NCI-H69 (cell line): ENCODE measurements around the gene PTPRA.
"Not testable (repeated sequence)": the region's sequence is repeated elsewhere in the genome, so short reads cannot be mapped to it uniquely, and the experiment has no call there.

Source experiments
- DNase-seq: peaks from one replicate; lab custom pipeline; 2025; lab: John Stamatoyannopoulos, UW

Gene PTPRA

DNA sequence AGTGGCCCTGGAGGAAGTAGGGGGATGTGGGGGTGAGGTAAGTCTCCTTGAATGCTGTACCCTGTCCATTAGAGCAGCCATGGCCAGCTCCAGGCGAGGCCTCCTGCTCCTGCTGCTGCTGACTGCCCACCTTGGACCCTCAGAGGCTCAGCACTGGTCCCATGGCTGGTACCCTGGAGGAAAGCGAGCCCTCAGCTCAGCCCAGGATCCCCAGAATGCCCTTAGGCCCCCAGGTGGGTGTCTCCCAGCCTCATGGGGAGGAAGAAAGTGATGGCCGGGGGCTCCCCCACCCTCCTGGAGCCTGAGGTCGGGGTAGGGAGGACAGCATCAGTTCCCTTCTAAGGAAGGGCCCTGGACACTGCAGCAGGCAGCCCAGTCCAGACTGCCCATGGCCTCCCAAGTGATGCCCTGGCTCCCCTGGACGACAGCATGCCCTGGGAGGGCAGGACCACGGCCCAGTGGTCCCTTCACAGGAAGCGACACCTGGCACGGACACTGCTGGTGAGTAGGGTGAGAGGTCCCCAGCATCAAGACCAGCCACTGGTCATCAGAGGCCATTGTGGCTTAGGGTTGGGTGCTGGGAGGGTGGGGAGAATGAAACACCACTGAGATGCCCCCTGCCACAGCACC is 171.2 kb downstream of the PTPRA start:
- no peak for DNase-seq

GRCh38 chr20:3045042-3045815 is 171.9 kb downstream of the PTPRA start:
- DNase-seq = peak; percentile 96

DNA sequence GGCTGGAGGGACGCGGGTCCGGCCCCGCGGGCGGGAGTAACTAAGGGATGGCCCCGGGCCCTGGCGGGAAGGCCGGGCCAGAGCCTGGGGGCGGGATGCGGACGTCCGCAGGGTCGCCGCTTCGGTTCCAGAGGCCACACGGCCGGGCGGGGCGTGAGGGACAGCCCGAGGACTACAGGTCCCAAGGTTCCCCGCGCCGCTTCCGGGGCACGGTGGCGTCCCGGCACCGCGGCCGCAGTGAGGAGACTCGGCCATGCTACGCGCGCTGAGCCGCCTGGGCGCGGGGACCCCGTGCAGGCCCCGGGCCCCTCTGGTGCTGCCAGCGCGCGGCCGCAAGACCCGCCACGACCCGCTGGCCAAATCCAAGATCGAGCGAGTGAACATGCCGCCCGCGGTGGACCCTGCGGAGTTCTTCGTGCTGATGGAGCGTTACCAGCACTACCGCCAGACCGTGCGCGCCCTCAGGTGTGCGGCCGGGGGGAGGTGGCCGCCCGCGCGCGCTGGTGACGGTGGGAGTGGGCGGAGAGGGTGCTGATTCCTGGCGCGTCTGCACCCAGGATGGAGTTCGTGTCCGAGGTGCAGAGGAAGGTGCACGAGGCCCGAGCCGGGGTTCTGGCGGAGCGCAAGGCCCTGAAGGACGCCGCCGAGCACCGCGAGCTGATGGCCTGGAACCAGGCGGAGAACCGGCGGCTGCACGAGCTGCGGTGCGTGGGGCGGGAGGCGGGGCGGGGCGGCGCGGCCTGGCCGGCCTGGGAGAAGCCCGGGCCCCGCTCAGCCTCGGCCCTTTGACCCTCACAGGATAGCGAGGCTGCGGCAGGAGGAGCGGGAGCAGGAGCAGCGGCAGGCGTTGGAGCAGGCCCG is 172.8 kb downstream of the PTPRA start, which contains the start of gene MRPS26:
Gene MRPS26 (plus strand): TSS at position 237 of the 861 bp plus-strand sequence. CDS start 17 bp downstream, at position 254.
- DNase-seq = peak; percentile 96

DNA sequence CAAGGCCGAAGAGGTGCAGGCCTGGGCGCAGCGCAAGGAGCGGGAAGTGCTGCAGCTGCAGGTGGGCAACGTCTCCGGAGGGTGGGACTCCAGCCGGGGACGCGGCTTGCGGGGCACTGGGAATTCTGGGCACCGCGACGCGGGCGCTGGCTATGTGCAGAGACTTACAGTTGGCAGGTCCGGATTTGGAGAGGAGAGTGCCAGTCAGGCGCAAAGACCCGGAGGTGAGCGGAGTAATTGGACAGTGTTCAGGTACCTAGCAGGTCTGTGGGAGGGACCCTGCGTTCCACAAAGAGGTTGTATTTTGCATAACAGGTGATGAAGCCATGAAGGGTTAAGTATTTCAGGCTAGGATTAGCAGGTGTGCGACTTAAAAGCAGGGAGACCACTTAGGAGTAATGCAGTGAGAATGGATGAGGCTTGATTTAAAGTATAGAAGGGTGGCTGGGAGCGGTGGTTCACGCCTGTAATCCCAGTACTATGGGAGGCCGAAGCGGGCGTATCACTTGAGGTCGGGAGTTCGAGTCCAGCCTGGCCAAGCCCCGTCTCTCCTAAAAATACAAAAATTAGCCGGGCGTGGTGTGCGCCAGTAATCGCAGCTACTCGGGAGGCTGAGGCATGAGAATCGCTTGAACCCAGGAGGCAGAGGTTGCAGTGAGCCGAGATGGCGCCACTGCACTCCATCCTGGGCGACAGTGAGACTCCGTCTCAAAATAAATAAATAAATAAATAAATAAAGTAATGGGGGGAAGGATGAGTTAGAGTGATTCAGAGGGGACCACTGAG is 173.6 kb downstream of the PTPRA start:
- peak; percentile 62 for DNase-seq

DNA sequence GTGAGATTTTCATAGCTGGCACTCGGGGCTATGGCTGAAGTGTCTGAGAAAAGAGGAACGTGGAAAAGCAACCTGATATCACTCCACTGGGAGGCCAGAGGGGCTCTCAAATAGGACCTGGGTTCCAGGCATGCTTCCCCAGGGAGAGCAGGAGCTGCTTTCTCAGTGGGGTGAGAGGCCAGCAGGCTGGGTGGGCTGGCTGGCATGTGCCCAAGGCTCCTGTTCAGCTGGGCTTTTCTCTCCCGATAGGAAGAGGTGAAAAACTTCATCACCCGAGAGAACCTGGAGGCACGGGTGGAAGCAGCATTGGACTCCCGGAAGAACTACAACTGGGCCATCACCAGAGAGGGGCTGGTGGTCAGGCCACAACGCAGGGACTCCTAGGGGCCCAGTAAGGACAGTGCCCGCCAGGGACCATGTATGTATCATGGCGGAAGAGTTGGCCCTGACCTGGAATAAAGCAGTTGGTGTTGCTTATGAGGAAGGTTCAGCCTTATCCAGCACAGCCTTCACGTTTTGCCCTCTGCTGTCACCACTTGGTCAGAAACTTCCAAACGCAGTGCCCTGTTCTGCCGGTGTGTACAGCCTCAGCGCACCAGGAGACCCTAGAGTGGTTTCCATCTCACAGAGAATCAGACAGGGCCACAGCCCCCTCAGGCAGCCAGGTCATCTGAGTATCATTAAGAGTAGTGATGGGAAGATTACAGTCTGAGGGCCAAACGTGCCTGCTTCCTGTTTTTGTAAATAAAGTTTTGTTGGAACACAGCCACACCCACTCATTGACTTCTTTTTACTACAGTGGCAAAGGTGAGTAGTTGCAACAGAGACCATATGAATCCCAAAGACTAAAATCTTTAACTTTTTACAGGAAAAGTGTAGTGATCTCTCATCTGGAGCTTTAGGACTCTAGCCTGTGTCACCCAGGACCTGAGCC is 174.5 kb downstream of the PTPRA start:
- no peak for DNase-seq

- no peak for DNase-seq
These were observed 178.2 kb downstream of the PTPRA start for GRCh38 chr20:3051385-3052019.

- DNase-seq = no peak
These were observed 186.2 kb downstream of the PTPRA start for GRCh38 chr20:3059489-3059888.

GRCh38 chr20:3064119-3064518 is 190.8 kb downstream of the PTPRA start:
- not testable (repeated sequence) for DNase-seq

- DNase-seq = no peak
These were observed 194.1 kb downstream of the PTPRA start for GRCh38 chr20:3067139-3068014.

DNA sequence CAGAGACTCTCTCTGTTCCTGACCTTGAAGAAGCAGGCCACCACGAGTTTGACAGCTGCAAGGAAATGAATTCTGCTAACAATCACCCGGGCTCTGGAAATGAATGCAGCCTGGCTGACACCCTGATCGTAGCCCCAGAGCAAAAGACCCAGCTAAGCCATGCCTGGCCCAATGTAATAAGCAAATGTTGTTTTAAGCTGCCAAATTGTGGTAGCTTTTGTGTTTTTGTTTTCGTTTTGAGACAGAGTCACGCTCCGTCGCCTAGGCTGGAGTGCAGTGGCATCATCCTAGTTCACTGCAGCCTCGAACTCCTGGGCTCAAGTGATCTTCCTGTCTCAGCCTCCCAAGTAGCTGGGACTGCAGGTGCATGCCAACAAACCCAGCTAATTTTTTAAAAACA is 194.8 kb downstream of the PTPRA start:
- no peak for DNase-seq

GRCh38 chr20:3068986-3069900 is 196.0 kb downstream of the PTPRA start:
- DNase-seq = peak; percentile 72

GRCh38 chr20:3070725-3071124 is 197.4 kb downstream of the PTPRA start:
- no peak for DNase-seq

DNA sequence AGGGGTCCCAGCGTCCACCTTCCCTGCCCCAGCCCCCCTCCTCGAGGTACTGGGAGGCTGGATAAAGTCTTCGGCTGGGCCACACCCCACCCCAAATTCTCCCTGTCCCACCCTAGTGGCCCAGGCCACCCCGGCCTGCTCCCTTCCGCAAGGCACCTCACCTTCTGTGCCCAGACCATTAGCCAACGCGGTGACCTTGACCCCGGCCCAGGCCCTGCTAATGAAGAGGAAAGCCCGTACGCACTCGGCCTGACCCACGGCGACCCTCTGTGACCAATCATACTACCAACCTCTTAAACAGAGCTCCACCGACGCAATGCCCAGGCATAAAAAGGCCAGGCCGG is 198.0 kb downstream of the PTPRA start:
- no peak for DNase-seq

DNA sequence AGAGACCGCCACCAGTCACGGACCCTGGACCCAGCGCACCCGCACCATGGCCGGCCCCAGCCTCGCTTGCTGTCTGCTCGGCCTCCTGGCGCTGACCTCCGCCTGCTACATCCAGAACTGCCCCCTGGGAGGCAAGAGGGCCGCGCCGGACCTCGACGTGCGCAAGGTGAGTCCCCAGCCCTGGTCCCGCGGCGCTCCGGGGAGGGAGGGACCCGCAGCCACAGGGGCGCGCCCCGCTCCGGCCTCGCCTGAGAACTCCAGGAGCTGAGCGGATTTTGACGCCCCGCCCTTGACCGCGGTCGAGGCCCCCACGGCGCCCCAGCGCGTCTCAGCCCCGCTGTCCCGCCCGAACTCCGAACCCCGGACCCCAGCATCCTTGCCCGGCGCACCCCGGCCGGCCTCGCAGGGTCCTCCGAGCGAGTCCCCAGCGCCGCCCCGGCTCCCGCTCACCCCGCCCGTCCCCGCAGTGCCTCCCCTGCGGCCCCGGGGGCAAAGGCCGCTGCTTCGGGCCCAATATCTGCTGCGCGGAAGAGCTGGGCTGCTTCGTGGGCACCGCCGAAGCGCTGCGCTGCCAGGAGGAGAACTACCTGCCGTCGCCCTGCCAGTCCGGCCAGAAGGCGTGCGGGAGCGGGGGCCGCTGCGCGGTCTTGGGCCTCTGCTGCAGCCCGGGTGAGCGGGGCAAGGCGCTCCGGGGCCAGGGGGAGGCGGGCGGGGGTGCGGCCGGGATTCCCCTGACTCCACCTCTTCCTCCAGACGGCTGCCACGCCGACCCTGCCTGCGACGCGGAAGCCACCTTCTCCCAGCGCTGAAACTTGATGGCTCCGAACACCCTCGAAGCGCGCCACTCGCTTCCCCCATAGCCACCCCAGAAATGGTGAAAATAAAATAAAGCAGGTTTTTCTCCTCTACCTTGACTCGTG is 198.6 kb downstream of the PTPRA start, which contains the start of gene OXT:
Gene OXT (plus strand): TSS at position 11 of the 920 bp plus-strand sequence. CDS start 36 bp downstream, at position 47.
- no peak for DNase-seq

DNA sequence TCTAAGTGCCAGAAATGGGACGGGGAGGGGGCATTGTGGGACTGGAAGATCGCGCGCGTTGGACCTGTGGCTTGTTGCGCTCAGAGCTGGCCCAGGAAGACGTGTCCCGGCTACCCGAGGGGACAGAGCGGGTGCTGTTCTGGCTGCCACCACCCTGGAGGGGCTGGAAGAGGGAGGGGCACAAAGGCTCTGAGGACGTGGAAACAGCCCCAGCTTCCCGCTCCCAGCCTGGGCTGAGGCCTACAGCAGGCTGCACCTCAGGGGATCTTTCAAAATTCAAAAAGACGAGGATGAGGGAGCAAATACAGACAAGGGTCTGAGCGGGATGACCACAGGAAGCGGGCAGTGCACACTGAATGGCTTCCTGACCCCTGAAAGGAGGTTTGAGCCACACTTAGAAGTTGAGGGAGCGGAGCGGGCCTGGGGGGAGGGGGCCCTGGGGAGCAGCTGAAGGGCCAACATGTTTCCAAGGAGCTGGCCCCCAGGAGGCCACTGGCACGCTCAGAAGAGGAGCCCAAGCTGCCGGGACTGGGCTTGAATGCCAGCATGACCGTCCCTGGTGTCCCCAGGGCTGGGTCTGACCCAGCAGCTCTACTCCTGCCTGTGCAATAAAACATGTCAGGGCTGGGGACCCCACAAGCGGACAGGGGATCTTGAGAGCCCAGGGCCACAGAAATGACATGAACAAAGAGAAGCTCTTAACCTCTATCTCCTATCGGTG is 199.4 kb downstream of the PTPRA start:
- DNase-seq = no peak

GRCh38 chr20:3073251-3073643 is 200.0 kb downstream of the PTPRA start:
- not testable (repeated sequence) for DNase-seq
